Tibial nerve (tissue), 4 donors: ENCODE data around the gene TTC24. TPM values are rescaled to one million over a fixed set of nuclear protein-coding genes. Genes with fewer than 3 reads are reported as not detected.

ENCODE experiments used
- DNase-seq, 2 donors: peaks; one replicate each; pipeline ENCODE4 v3.0.0-alpha.2; 2019; ENCODE audit warnings: low spot score in 2 of 2
- H3K27ac ChIP-seq, 4 donors: fragments of 200-600 bp; sonication (generic) in 3 of 4; one replicate each; pipeline ENCODE4 v1.5.1; 2017 to 2019; ENCODE audit warnings: mild to moderate bottlenecking in 1 of 4
- H3K27me3 ChIP-seq, 2 donors: fragments of 200-600 bp; sonication (generic) in 1 of 2; one replicate each; pipeline versions ENCODE4 v1.5.1 to v1.6.0; 2017 to 2019
- H3K36me3 ChIP-seq, 3 donors: fragments of 200-600 bp; sonication (generic); one replicate each; pipeline ENCODE4 v1.5.1; 2018 to 2019
- H3K4me1 ChIP-seq, 4 donors: fragments of 200-600 bp; sonication (generic) in 3 of 4; one replicate each; pipeline ENCODE4 v1.5.1; 2017 to 2019
- H3K4me3 ChIP-seq, 4 donors: fragments of 200-600 bp; sonication (generic) in 3 of 4; one replicate each; pipeline ENCODE4 v1.5.1; 2017 to 2019; ENCODE audit warnings: mild to moderate bottlenecking in 1 of 4, moderate library complexity in 1 of 4
- H3K9me3 ChIP-seq, 4 donors: fragments of 200-600 bp; sonication (generic) in 3 of 4; one replicate each; pipeline ENCODE4 v1.5.1; 2017 to 2019
- EP300 ChIP-seq, 2 donors: sonication (generic); formaldehyde crosslinking; IDR thresholded peaks; one replicate each; pipeline ENCODE4 v1.6.1; 2017; ENCODE audit warnings: antibody characterized with exemption in 2 of 2, mild to moderate bottlenecking in 1 of 2
- POLR2A ChIP-seq, 2 donors: fragments of 450-650 bp; IDR thresholded peaks; one replicate each; pipeline ENCODE4 v1.6.1; 2017; ENCODE audit warnings: antibody characterized with exemption in 2 of 2, mild to moderate bottlenecking in 2 of 2, moderate library complexity in 2 of 2
- WGBS, 2 donors: methylation state at CpG; one replicate each; pipeline ENCODE4 v1.1.5; 2018; 5-methylcytosine and 5-hydroxymethylcytosine counted together
- total RNA-seq, 4 donors: library from RNA; depleted of rRNA; stranded (reverse); fragments of >200 nt; gene quantifications; one replicate each; pipeline ENCODE4 v1.1.0, GENCODE V29; 2016
- TF ChIP-seq, protein P1 (sequence below), 5 experiments: fragments of 200-600 bp in 3 of 5; fragments of 450-650 bp in 2 of 5; sonication (generic) in 3 of 5; IDR thresholded peaks; one replicate each; pipeline ENCODE4 v1.5.1; 2016 to 2019; ENCODE audit warnings: antibody characterized with exemption in 5 of 5, mild to moderate bottlenecking in 3 of 5, moderate library complexity in 2 of 5

Gene TTC24
- total RNA-seq, 4 donors from 2014 or later, result not detected

GRCh38 chr1:156616463-156616862 lies 36.9 kb downstream of the TTC24 start:
- peak overlapping the region in 2 of 4 donors; percentile 48 to 61 for H3K27ac ChIP-seq
- peaks cover 0 to 49% of the 10 kb centered on the region in 2 donors for H3K27me3 ChIP-seq
- H3K4me3 ChIP-seq, result no peak overlapping the region
- H3K36me3 ChIP-seq, result no peaks in the 10 kb centered on the region
- H3K9me3 ChIP-seq, result no peaks in the 10 kb centered on the region
- peak in 1 of 2 donors; percentile 9 for TF ChIP-seq EP300 (IDR thresholded peaks at IDR 0.05)
- TF ChIP-seq, protein P1, sequence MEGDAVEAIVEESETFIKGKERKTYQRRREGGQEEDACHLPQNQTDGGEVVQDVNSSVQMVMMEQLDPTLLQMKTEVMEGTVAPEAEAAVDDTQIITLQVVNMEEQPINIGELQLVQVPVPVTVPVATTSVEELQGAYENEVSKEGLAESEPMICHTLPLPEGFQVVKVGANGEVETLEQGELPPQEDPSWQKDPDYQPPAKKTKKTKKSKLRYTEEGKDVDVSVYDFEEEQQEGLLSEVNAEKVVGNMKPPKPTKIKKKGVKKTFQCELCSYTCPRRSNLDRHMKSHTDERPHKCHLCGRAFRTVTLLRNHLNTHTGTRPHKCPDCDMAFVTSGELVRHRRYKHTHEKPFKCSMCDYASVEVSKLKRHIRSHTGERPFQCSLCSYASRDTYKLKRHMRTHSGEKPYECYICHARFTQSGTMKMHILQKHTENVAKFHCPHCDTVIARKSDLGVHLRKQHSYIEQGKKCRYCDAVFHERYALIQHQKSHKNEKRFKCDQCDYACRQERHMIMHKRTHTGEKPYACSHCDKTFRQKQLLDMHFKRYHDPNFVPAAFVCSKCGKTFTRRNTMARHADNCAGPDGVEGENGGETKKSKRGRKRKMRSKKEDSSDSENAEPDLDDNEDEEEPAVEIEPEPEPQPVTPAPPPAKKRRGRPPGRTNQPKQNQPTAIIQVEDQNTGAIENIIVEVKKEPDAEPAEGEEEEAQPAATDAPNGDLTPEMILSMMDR (IDR thresholded peaks at IDR 0.05), result no peak
- DNase-seq, result no peak
- H3K4me1 ChIP-seq, result peaks cover 0 to 16% (median 0%) of the 10 kb centered on the region in 4 donors
- WGBS, 2 donors, result 8 to 10% methylated on average over 5 of the region's 5 CpGs

DNA sequence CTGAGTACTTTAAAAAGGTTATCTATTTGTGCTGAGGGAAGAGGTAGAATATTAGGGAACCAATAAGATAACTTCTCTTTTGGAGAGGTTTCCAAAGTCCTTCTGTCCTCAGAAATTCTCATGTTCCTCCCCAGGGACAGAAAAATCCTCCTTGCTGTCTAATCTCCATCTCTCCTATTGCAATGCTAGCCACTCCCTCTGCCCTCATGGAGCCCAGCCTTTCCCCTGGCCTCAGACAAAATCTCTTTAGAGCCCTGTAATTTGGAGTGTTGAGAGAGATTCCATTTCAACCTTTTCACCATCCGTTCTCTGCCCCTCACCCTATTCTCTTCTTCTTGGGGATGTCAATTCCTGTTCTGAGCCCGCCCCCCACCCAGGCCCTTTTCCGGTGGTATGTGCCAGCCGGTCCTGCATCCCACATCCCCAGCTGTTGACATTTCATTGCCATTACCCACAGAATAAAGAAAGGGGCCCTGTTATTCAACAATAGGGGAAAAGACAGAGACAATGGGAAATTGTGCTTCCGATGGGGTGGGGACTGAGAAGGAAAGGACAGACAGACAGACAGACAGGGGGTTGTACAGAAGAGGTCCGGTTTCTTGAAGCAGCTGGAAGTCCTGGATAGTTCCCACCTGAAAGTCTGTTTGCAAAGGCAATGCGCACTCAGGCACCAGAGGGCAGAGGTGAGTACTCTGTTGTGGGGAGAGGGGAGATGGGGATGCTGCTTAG lies 39.5 kb downstream of the TTC24 start, which contains the start of gene HAPLN2:
Gene HAPLN2, plus strand, starts transcription at position 563 of the 729 bp plus-strand sequence. CDS start 4,076 bp downstream, outside the sequence.
- Histone ChIP-seq H3K4me1 (peaks cover 0 to 21% (median 3%) of the 10 kb centered on the region in 4 donors), H3K27me3 (peaks cover 0 to 63% of the 10 kb centered on the region in 2 donors), H3K27ac (no peak within 1 kb of the TSS), H3K4me3 (no peak within 1 kb of the TSS), H3K36me3 (no peaks in the 10 kb centered on the region), H3K9me3 (no peaks in the 10 kb centered on the region)
- 8 to 9% methylated on average over 7 of the region's 7 CpGs for WGBS, 2 donors
- TF ChIP-seq, protein P1 (IDR thresholded peaks at IDR 0.05), result peak in 3 of 5 experiments; percentile 8 to 16 (median 12)
- TF ChIP-seq POLR2A (IDR thresholded peaks at IDR 0.05) (no peak), EP300 (IDR thresholded peaks at IDR 0.05) (no peak)
- no peak for DNase-seq

DNA sequence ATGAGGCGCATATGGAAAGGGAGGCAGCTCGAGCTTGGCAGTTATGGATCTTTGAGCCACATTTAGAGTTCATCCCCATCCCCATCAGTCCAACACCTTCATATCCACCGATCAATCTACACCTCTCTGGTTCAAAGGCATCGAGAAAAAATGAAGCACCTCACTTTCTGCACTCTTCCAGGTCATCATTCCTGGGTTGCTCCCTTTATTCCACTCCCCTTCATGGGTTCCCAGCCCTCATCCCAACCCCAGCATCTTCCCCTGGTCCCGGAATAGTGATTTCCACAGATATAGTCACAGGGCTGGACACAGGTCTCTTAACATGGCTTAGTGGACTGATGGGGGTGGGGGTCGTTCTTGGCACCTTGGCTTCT lies 40.0 kb downstream of the TTC24 start:
- H3K4me3 ChIP-seq, result no peak overlapping the region
- TF ChIP-seq EP300 (IDR thresholded peaks at IDR 0.05), result no peak
- TF ChIP-seq, protein P1 (IDR thresholded peaks at IDR 0.05), result no peak
- no peak for TF ChIP-seq POLR2A (IDR thresholded peaks at IDR 0.05)
- H3K4me1 ChIP-seq, result peaks cover 0 to 27% (median 8%) of the 10 kb centered on the region in 4 donors
- H3K9me3 ChIP-seq, result no peaks in the 10 kb centered on the region
- no peak overlapping the region for H3K27ac ChIP-seq
- no peak for DNase-seq
- peaks cover 0 to 68% of the 10 kb centered on the region in 2 donors for H3K27me3 ChIP-seq
- no peaks in the 10 kb centered on the region for H3K36me3 ChIP-seq
- 23 to 27% methylated on average over 6 of the region's 6 CpGs for WGBS, 2 donors

DNA sequence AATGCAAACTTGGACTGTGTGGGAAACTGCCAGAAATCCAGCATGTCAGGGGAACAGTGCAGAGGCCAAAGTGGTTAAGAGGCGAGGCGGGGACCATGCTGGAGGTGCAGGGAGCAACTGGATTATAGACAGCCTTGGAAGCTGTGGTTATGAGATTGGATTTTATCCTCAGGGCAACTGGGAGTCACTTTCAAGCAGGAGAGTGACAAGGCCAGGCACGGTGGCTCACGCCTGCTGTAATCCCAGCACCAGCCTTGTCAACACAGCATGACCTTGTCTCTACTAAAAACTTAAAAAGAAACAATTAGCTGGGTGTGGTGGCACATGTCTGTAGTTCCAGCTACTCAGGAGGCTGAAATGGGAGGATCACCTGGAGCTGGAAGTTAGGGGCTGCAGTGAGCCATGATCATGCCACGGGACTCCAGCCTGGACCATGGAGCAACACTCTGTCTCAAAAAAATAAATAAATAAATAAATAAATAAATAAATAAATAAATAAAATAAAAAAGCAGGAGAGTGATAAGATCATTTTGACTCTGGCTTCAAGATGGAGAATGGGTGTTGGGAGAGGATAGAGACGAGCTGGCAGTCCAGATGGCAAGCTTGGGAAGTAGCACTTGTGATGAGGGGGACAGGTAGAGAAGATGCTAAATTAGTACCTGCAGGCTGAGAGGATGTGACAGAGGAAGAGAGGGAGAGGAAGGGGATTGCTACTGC lies 43.2 kb downstream of the TTC24 start:
- peaks cover 0 to 32% (median 22%) of the 10 kb centered on the region in 4 donors for H3K4me1 ChIP-seq
- no peak for DNase-seq
- no peaks in the 10 kb centered on the region for H3K36me3 ChIP-seq
- H3K27me3 ChIP-seq, result peaks cover 9 to 80% of the 10 kb centered on the region in 2 donors
- TF ChIP-seq, protein P1 (IDR thresholded peaks at IDR 0.05), result no peak
- TF ChIP-seq POLR2A (IDR thresholded peaks at IDR 0.05) (no peak), EP300 (IDR thresholded peaks at IDR 0.05) (no peak)
- H3K27ac ChIP-seq, result no peak overlapping the region
- H3K9me3 ChIP-seq, result no peaks in the 10 kb centered on the region
- WGBS, 2 donors, result 82 to 83% methylated on average over 6 of the region's 6 CpGs
- no peak overlapping the region for H3K4me3 ChIP-seq
